Stimulated activated CD4-positive, alpha-beta T cell treated with anti-CD3 and anti-CD28 coated beads, Interleukin-2, amount 100 ng/mL, for 4 hours (primary cell): ENCODE measurements around the gene ANKRD9.

Source experiments
- DNase-seq: peaks from one replicate; pipeline ENCODE4 v3.0.0-alpha.2; 2020; ENCODE audit warnings: low read depth

The ANKRD9 gene

GRCh38 chr14:102497998-102498677 is 11.4 kb downstream of the ANKRD9 start:
- no peak for DNase-seq

- no peak for DNase-seq
Observed at GRCh38 chr14:102496958-102497744, 12.4 kb downstream of the ANKRD9 start.

GRCh38 chr14:102496331-102496691 is 13.3 kb downstream of the ANKRD9 start:
- no peak for DNase-seq

- DNase-seq: no peak
Observed at GRCh38 chr14:102495491-102496330, 13.9 kb downstream of the ANKRD9 start.

- DNase-seq: no peak
Observed at GRCh38 chr14:102493585-102493984, 16.0 kb downstream of the ANKRD9 start.

GRCh38 chr14:102493096-102493495 is 16.5 kb downstream of the ANKRD9 start:
- no peak for DNase-seq

GRCh38 chr14:102492531-102492910 is 17.1 kb downstream of the ANKRD9 start:
- no peak for DNase-seq

GRCh38 chr14:102491786-102492530 is 17.6 kb downstream of the ANKRD9 start:
- DNase-seq: no peak

GRCh38 chr14:102491366-102491765 is 18.2 kb downstream of the ANKRD9 start:
- DNase-seq: no peak

- no peak for DNase-seq
Observed at GRCh38 chr14:102490456-102490855, 19.1 kb downstream of the ANKRD9 start.

- DNase-seq: no peak
Observed at GRCh38 chr14:102487204-102487577, 22.4 kb downstream of the ANKRD9 start.

GRCh38 chr14:102486513-102487203 is 22.9 kb downstream of the ANKRD9 start:
- no peak for DNase-seq

- DNase-seq: no peak
Observed at GRCh38 chr14:102485693-102486512, 23.7 kb downstream of the ANKRD9 start.

GRCh38 chr14:102484316-102484715 is 25.3 kb downstream of the ANKRD9 start:
- no peak for DNase-seq

GRCh38 chr14:102481791-102482238 is 27.8 kb downstream of the ANKRD9 start:
- DNase-seq: no peak

- DNase-seq: no peak
Observed at GRCh38 chr14:102481371-102481770, 28.2 kb downstream of the ANKRD9 start.

GRCh38 chr14:102479777-102480176 is 29.8 kb downstream of the ANKRD9 start:
- no peak for DNase-seq

- DNase-seq: no peak
Observed at GRCh38 chr14:102479107-102479506, 30.5 kb downstream of the ANKRD9 start.

- DNase-seq: no peak
Observed at GRCh38 chr14:102474934-102475333, 34.6 kb downstream of the ANKRD9 start.

GRCh38 chr14:102473559-102473958 is 36.0 kb downstream of the ANKRD9 start:
- no peak for DNase-seq

GRCh38 chr14:102472791-102473150 is 36.8 kb downstream of the ANKRD9 start:
- no peak for DNase-seq
